HCT116 (cell line): ENCODE results near the gene HIVEP3. TPM values are rescaled to one million over a fixed set of nuclear protein-coding genes. Genes with fewer than 3 reads are reported as not detected.

ENCODE experiments used
- ATAC-seq: fragments of 200-7000 bp; cut with Tn5 transposase; 2 replicates; pipeline ENCODE4 v1.9.1; 2020; ENCODE audit warnings: mild to moderate bottlenecking, moderate library complexity
- BruUV-seq: library from RNA; stranded (reverse); fragments of 400-500 nt; replicated peaks from 2 replicates; lab custom pipeline; 2021; lab: Mats Ljungman, UMichigan
- CTCF ChIA-PET: fragments of 300-600 bp; sonication (Branson Sonifier 250); formaldehyde crosslinking; loops from one replicate; lab custom pipeline; 2021; ENCODE audit warnings: antibody characterized with exemption; lab: Charles Lee
- POLR2A ChIA-PET: fragments of 300-600, 350-600 bp; sonication (Branson Sonifier 250); formaldehyde crosslinking; loops from one replicate; lab custom pipeline; 2021; ENCODE audit warnings: antibody characterized with exemption; lab: Charles Lee
- RAD21 ChIA-PET, 2 experiments: fragments of 300-600 bp; sonication (Branson Sonifier 250); formaldehyde crosslinking; loops; one replicate each; lab custom pipeline; 2023; ENCODE audit warnings: low total read pairs in 2 of 2; ENCODE audit not compliant: uncharacterized antibody in 2 of 2, unreplicated experiment in 2 of 2, low non-redundant PET in 1 of 2; lab: Charles Lee
- DNase-seq: peaks from one replicate; pipeline ENCODE4 v3.0.0-alpha.2; 2010; ENCODE audit warnings: low read depth, low spot score
- H2AFZ ChIP-seq: fragments of 200-600 bp; shearing (Covaris generic), sonication (generic); 2 replicates; pipeline ENCODE4 v1.6.1; 2017; ENCODE audit warnings: low read depth, mixed run types, mixed read lengths, antibody characterized with exemption, low read length; ENCODE audit not compliant: poor library complexity, severe bottlenecking
- H3K27ac ChIP-seq: 2 replicates; pipeline ENCODE4 v1.5.1; 2012; ENCODE audit warnings: low read depth, low read length
- H3K27me3 ChIP-seq: fragments of 200-600 bp; sonication (generic); 2 replicates; pipeline ENCODE4 v1.6.1; 2016; ENCODE audit warnings: mixed run types, low read length, mixed read lengths; ENCODE audit not compliant: insufficient read depth
- H3K36me3 ChIP-seq, 2 experiments: fragments of 200-500 bp in 1 of 2; fragments of 200-600 bp in 1 of 2; sonication (Bioruptor generic) in 1 of 2; sonication (generic) in 1 of 2; 2 replicates each; pipeline versions ENCODE4 v1.5.1 to v1.6.1; 2014 to 2016; ENCODE audit warnings: low read length in 2 of 2, inconsistent platforms in 1 of 2, mixed read lengths in 1 of 2, mixed run types in 1 of 2; ENCODE audit not compliant: insufficient read depth in 2 of 2, control insufficient read depth in 1 of 2
- H3K4me1 ChIP-seq, 2 experiments: fragments of 200-600 bp in 1 of 2; sonication (generic) in 1 of 2; 2 replicates each; pipeline versions ENCODE4 v1.5.1 to v1.6.1; 2012 to 2017; ENCODE audit warnings: low read length in 2 of 2, inconsistent platforms in 1 of 2, mild to moderate bottlenecking in 1 of 2, mixed read lengths in 1 of 2, mixed run types in 1 of 2, moderate library complexity in 1 of 2; ENCODE audit not compliant: insufficient read depth in 2 of 2, control insufficient read depth in 1 of 2
- H3K4me2 ChIP-seq: fragments of 200-600 bp; sonication (generic); 2 replicates; pipeline ENCODE4 v1.6.1; 2017; ENCODE audit warnings: mixed run types, low read length, mixed read lengths
- H3K4me3 ChIP-seq, 2 experiments: fragments of 200-600 bp in 1 of 2; sonication (generic) in 1 of 2; replicated peaks in 1 of 2; 2 replicates each; pipeline ENCODE4 v1.5.1; 2011 to 2016; ENCODE audit warnings: low read length in 2 of 2, control low read depth in 1 of 2, low read depth in 1 of 2, mild to moderate bottlenecking in 1 of 2, mixed read lengths in 1 of 2, mixed run types in 1 of 2
- H3K79me2 ChIP-seq: fragments of 200-600 bp; sonication (generic); 2 replicates; pipeline ENCODE4 v1.6.1; 2017; ENCODE audit warnings: mild to moderate bottlenecking, mixed run types, low read length, moderate library complexity, mixed read lengths; ENCODE audit not compliant: insufficient read depth
- H3K9ac ChIP-seq: fragments of 200-600 bp; sonication (generic); 2 replicates; pipeline ENCODE4 v1.6.1; 2016; ENCODE audit warnings: low read length, mixed read lengths
- H3K9me2 ChIP-seq: fragments of 200-600 bp; sonication (generic), shearing (Covaris generic); 2 replicates; pipeline ENCODE4 v1.6.1; 2017; ENCODE audit warnings: mixed run types, mild to moderate bottlenecking, moderate library complexity; ENCODE audit not compliant: insufficient read depth
- H3K9me3 ChIP-seq, 2 experiments: fragments of 200-500 bp in 1 of 2; fragments of 200-600 bp in 1 of 2; sonication (Bioruptor generic) in 1 of 2; sonication (generic) in 1 of 2; 2 replicates each; pipeline ENCODE4 v1.6.1; 2014 to 2017; ENCODE audit warnings: low read length in 2 of 2, mixed read lengths in 2 of 2, inconsistent platforms in 1 of 2, low read depth in 1 of 2, mild to moderate bottlenecking in 1 of 2, mixed run types in 1 of 2, moderate library complexity in 1 of 2; ENCODE audit not compliant: control insufficient read depth in 1 of 2, insufficient read depth in 1 of 2
- H4K20me1 ChIP-seq: fragments of 200-600 bp; sonication (generic), shearing (Covaris generic); 2 replicates; pipeline ENCODE4 v1.6.1; 2017; ENCODE audit warnings: mixed run types, mild to moderate bottlenecking, moderate library complexity; ENCODE audit not compliant: insufficient read depth
- CBX3 ChIP-seq: IDR thresholded peaks from 2 replicates; pipeline ENCODE4 v1.6.1; 2012; ENCODE audit warnings: low read depth
- CTCF ChIP-seq, 3 experiments: fragments of 200-600 bp in 1 of 3; sonication (generic) in 1 of 3; IDR thresholded peaks in 2 of 3; conservative IDR thresholded peaks in 1 of 3; 2 replicates each; pipeline ENCODE4 v1.5.1; 2012 to 2017; ENCODE audit warnings: low read depth in 2 of 3, low read length in 2 of 3, antibody characterized with exemption in 1 of 3, borderline replicate concordance in 1 of 3, control low read depth in 1 of 3, mild to moderate bottlenecking in 1 of 3, mixed read lengths in 1 of 3, mixed run types in 1 of 3, moderate library complexity in 1 of 3; ENCODE audit not compliant: insufficient read depth in 1 of 3
- EGR1 ChIP-seq: IDR thresholded peaks from 2 replicates; pipeline ENCODE4 v1.6.1; 2012; ENCODE audit warnings: low read depth
- ELF1 ChIP-seq: IDR thresholded peaks from 2 replicates; pipeline ENCODE4 v1.6.1; 2012; ENCODE audit warnings: low read depth, borderline replicate concordance
- EZH2phosphoT487 ChIP-seq: fragments of 200-600 bp; IDR thresholded peaks from 2 replicates; pipeline ENCODE4 v1.6.1; 2018; ENCODE audit warnings: antibody characterized with exemption, borderline replicate concordance
- POLR2AphosphoS5 ChIP-seq: IDR thresholded peaks from 2 replicates; pipeline ENCODE4 v1.6.1; 2011; ENCODE audit warnings: mild to moderate bottlenecking, low read depth, low read length, moderate library complexity
- RAD21 ChIP-seq: IDR thresholded peaks from 2 replicates; pipeline ENCODE4 v1.6.1; 2012; ENCODE audit warnings: low read depth, mild to moderate bottlenecking
- SIN3A ChIP-seq: IDR thresholded peaks from 2 replicates; pipeline ENCODE4 v1.6.1; 2012; ENCODE audit warnings: low read depth
- SP1 ChIP-seq: IDR thresholded peaks from 2 replicates; pipeline ENCODE4 v1.6.1; 2012; ENCODE audit warnings: low read depth
- SRF ChIP-seq: IDR thresholded peaks from 2 replicates; pipeline ENCODE4 v1.6.1; 2012; ENCODE audit warnings: low read depth
- TCF7L2 ChIP-seq: IDR thresholded peaks from 2 replicates; pipeline ENCODE4 v1.7.0; 2011; ENCODE audit warnings: borderline replicate concordance, inconsistent platforms; ENCODE audit not compliant: insufficient read depth, insufficient read length; ENCODE audit errors: extremely low read depth
- YY1 ChIP-seq: IDR thresholded peaks from 2 replicates; pipeline ENCODE4 v1.6.1; 2011; ENCODE audit warnings: low read length, low read depth, moderate library complexity, mild to moderate bottlenecking; ENCODE audit not compliant: insufficient replicate concordance; ENCODE audit errors: extremely low read depth
- ZBTB33 ChIP-seq: IDR thresholded peaks from 2 replicates; pipeline ENCODE4 v1.6.1; 2011; ENCODE audit warnings: mild to moderate bottlenecking, low read length, moderate library complexity; ENCODE audit not compliant: insufficient replicate concordance; ENCODE audit errors: extremely low read depth
- ZFX ChIP-seq: fragments of 450-650 bp; IDR thresholded peaks from 2 replicates; pipeline ENCODE4 v1.6.1; 2017
- ZNF274 ChIP-seq: fragments of 200-500 bp; sonication (Bioruptor generic); IDR thresholded peaks from 2 replicates; pipeline ENCODE4 v1.6.1; 2014; ENCODE audit warnings: mild to moderate bottlenecking, low read depth, low read length, inconsistent platforms
- intact Hi-C: fragments of 100-400 bp; cut with micrococcal nuclease; formaldehyde crosslinking; loops from 2 replicates; pipeline ENCODE4 v1.10.0; 2022
- total RNA-seq: library from RNA; stranded (reverse); gene quantifications from one replicate; pipeline ENCODE4 v1.2.1, GENCODE V29; 2021; ENCODE audit not compliant: unreplicated experiment
- TF ChIP-seq, protein P1 (sequence below): IDR thresholded peaks from 2 replicates; pipeline ENCODE4 v1.6.1; 2012

HIVEP3 gene
- total RNA-seq, 1 experiment from 2014 or later, result 7.1 TPM

- CTCF ChIA-PET, result interaction anchor here (0.6 to 2.2 kb wide), 6 partner anchors 13 to 599 kb away, joined by 3 to 7 read pairs (median 3); no protein-coding TSS in a partner anchor
- intact Hi-C loops, result loop anchor here (1.0 to 10.0 kb wide), 6 partner anchors 221 to 1001 kb away; no protein-coding TSS in a partner anchor
Observed at GRCh38 chr1:41573785-41574713, 344.7 kb downstream of the HIVEP3 start.

More at GRCh38 chr1:41573785-41574713, 344.7 kb downstream of the HIVEP3 start:
- H3K27me3 ChIP-seq, result no peaks in the 10 kb centered on the region
- no peaks in the 10 kb centered on the region for H3K9me2 ChIP-seq
- no TSS peak for BruUV-seq
- H4K20me1 ChIP-seq, result no peaks in the 10 kb centered on the region
- POLR2A ChIA-PET, result no interaction called here
- no peaks in the 10 kb centered on the region for H3K36me3 ChIP-seq
- H3K4me1 ChIP-seq, result peaks cover 0 to 4% of the 10 kb centered on the region in 2 experiments; a peak in 1 of 4 replicates
- no peak overlapping the region for H3K27ac ChIP-seq
- no peak overlapping the region for H3K4me3 ChIP-seq
- ATAC-seq (peak; percentile 97), DNase-seq (peak; percentile 54)
- H3K9ac ChIP-seq, result no peak overlapping the region
- no peaks in the 10 kb centered on the region for H3K79me2 ChIP-seq
- H2AFZ ChIP-seq, result no peak overlapping the region
- TF ChIP-seq ELF1, result no peak
- TF ChIP-seq ZBTB33, result no peak
- TF ChIP-seq ZFX, result no peak
- no peak for TF ChIP-seq EZH2phosphoT487
- peak; percentile 90 to 96 (median 94) for TF ChIP-seq CTCF (IDR thresholded peaks at IDR 0.05 in 2 of 3, conservative IDR thresholded peaks at IDR 0.05 in 1 of 3; ENCODE audit: borderline replicate concordance in 1 of 3, insufficient read depth in 1 of 3, low read depth in 2 of 3, low read length in 2 of 3)
- TF ChIP-seq ZNF274, result no peak
- no peak for TF ChIP-seq SRF
- TF ChIP-seq SP1, result no peak
- TF ChIP-seq POLR2AphosphoS5, result no peak
- no peak for TF ChIP-seq TCF7L2
- peak; percentile 99 for TF ChIP-seq RAD21
- TF ChIP-seq YY1, result no peak
- TF ChIP-seq, protein P1, sequence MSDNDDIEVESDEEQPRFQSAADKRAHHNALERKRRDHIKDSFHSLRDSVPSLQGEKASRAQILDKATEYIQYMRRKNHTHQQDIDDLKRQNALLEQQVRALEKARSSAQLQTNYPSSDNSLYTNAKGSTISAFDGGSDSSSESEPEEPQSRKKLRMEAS, result no peak
- no peak for TF ChIP-seq CBX3
- no peak for TF ChIP-seq SIN3A
- TF ChIP-seq EGR1, result no peak
- H3K4me2 ChIP-seq, result peak overlapping the region; percentile 15; the same call in 1 of the 2 replicates
- H3K9me3 ChIP-seq, result no peaks in the 10 kb centered on the region
- RAD21 ChIA-PET, result no interaction called here
